Prostate gland (tissue), 2 donors: ENCODE results near the gene ATP1A1. TPM values are rescaled to one million over a fixed set of nuclear protein-coding genes. Genes with fewer than 3 reads are reported as not detected.

Source experiments
- DNase-seq: peaks from one replicate; pipeline ENCODE4 v3.0.0-alpha.2; 2019; ENCODE audit warnings: low spot score
- H3K27ac ChIP-seq, 2 donors: fragments of 200-600 bp; sonication (generic); 2 replicates each; pipeline ENCODE4 v1.5.1; 2017 to 2019
- H3K27me3 ChIP-seq: fragments of 200-600 bp; sonication (generic); replicated peaks from 2 replicates; pipeline ENCODE4 v1.5.1; 2019; ENCODE audit not compliant: insufficient read depth
- H3K36me3 ChIP-seq, 2 donors: fragments of 200-600 bp; sonication (generic); 1 replicate in 1 of 2; 2 replicates in 1 of 2; pipeline versions ENCODE4 v1.5.1 to v1.8.1; 2017 to 2019
- H3K4me1 ChIP-seq: fragments of 200-600 bp; sonication (generic); replicated peaks from 2 replicates; pipeline ENCODE4 v1.5.1; 2019
- H3K4me3 ChIP-seq, 2 donors: fragments of 200-600 bp; sonication (generic); 2 replicates each; pipeline ENCODE4 v1.5.1; 2017 to 2019
- H3K9me3 ChIP-seq: fragments of 200-600 bp; sonication (generic); 2 replicates; pipeline ENCODE4 v1.5.1; 2017
- CTCF ChIP-seq, 4 experiments: fragments of 200-600 bp in 2 of 4; fragments of 450-650 bp in 2 of 4; sonication (generic) in 2 of 4; IDR thresholded peaks; 1 replicate in 3 of 4; 2 replicates in 1 of 4; pipeline ENCODE4 v1.5.1; 2016 to 2019; ENCODE audit warnings: antibody characterized with exemption in 4 of 4, mild to moderate bottlenecking in 2 of 4, moderate library complexity in 2 of 4
- POLR2A ChIP-seq: fragments of 450-650 bp; IDR thresholded peaks from one replicate; pipeline ENCODE4 v1.6.1; 2016; ENCODE audit warnings: antibody characterized with exemption, mild to moderate bottlenecking
- POLR2AphosphoS5 ChIP-seq: sonication (generic); formaldehyde crosslinking; IDR thresholded peaks from one replicate; pipeline ENCODE4 v1.6.1; 2017; ENCODE audit warnings: antibody characterized with exemption
- WGBS: methylation state at CpG from one replicate; pipeline ENCODE4 v1.1.5; 2018; 5-methylcytosine and 5-hydroxymethylcytosine counted together
- intact Hi-C: fragments of 100-400 bp; cut with DNase I; formaldehyde crosslinking; loops from one replicate; pipeline ENCODE4 v1.14.2; 2022
- total RNA-seq, 2 donors: library from RNA; depleted of rRNA; stranded (reverse); fragments of >200 nt; gene quantifications; one replicate each; pipeline ENCODE4 v1.1.0, GENCODE V29; 2016

ATP1A1 gene
- total RNA-seq, 2 donors from 2014 or later: 365 to 536 TPM

- intact Hi-C loops: no loop called here
- 76% methylated on average over 2 of the region's 2 CpGs for WGBS
- H3K4me1 ChIP-seq: peaks cover 21% of the 10 kb centered on the region
- no peaks in the 10 kb centered on the region for H3K27me3 ChIP-seq
- H3K4me3 ChIP-seq: no peak overlapping the region
- no peaks in the 10 kb centered on the region for H3K36me3 ChIP-seq
- TF ChIP-seq POLR2A (no peak), CTCF (IDR thresholded peaks at IDR 0.05) (no peak), POLR2AphosphoS5 (no peak)
- H3K9me3 ChIP-seq: no peaks in the 10 kb centered on the region
- peak overlapping the region; percentile 56 to 57 for H3K27ac ChIP-seq
- DNase-seq: no peak
Measured at GRCh38 chr1:116325922-116326321, 47.1 kb upstream of the ATP1A1 start.

- H3K27ac ChIP-seq: peak overlapping the region; percentile 56 to 57
- no peaks in the 10 kb centered on the region for H3K27me3 ChIP-seq
- no peak for DNase-seq
- no peaks in the 10 kb centered on the region for H3K9me3 ChIP-seq
- no peaks in the 10 kb centered on the region for H3K36me3 ChIP-seq
- 44% methylated on average over 1 of the region's 1 CpG for WGBS
- TF ChIP-seq POLR2A (no peak), POLR2AphosphoS5 (peak; percentile 52)
- H3K4me1 ChIP-seq: peaks cover 23% of the 10 kb centered on the region
- no peak overlapping the region for H3K4me3 ChIP-seq
- intact Hi-C loops: no loop called here
Measured at GRCh38 chr1:116326486-116326885, 46.6 kb upstream of the ATP1A1 start.

GRCh38 chr1:116328671-116329070, 44.4 kb upstream of the ATP1A1 start:
- no peak for DNase-seq
- intact Hi-C loops: no loop called here
- Histone ChIP-seq H3K27me3 (no peaks in the 10 kb centered on the region), H3K4me1 (peaks cover 18% of the 10 kb centered on the region), H3K9me3 (no peaks in the 10 kb centered on the region), H3K27ac (peak overlapping the region in 1 of 2 donors; percentile 78), H3K4me3 (no peak overlapping the region), H3K36me3 (no peaks in the 10 kb centered on the region)
- 82% methylated on average over 2 of the region's 2 CpGs for WGBS
- TF ChIP-seq POLR2A: no peak
- no peak for TF ChIP-seq CTCF (IDR thresholded peaks at IDR 0.05)
- TF ChIP-seq POLR2AphosphoS5: no peak

GRCh38 chr1:116329524-116330341, 43.3 kb upstream of the ATP1A1 start:
- H3K9me3 ChIP-seq: no peaks in the 10 kb centered on the region
- H3K4me3 ChIP-seq: no peak overlapping the region
- TF ChIP-seq POLR2A (no peak), POLR2AphosphoS5 (peak; percentile 17)
- no peaks in the 10 kb centered on the region for H3K27me3 ChIP-seq
- peak; percentile 46 for DNase-seq
- peaks cover 18% of the 10 kb centered on the region for H3K4me1 ChIP-seq
- 42% methylated on average over 9 of the region's 9 CpGs for WGBS
- H3K27ac ChIP-seq: peak overlapping the region; percentile 78 to 79
- H3K36me3 ChIP-seq: no peaks in the 10 kb centered on the region
- intact Hi-C loops: no loop called here

- peak; percentile 87 for DNase-seq
- Histone ChIP-seq H3K36me3 (no peaks in the 10 kb centered on the region), H3K9me3 (no peaks in the 10 kb centered on the region), H3K27ac (peak overlapping the region; percentile 78 to 79), H3K4me3 (no peak overlapping the region), H3K27me3 (no peaks in the 10 kb centered on the region), H3K4me1 (peaks cover 18% of the 10 kb centered on the region)
- intact Hi-C loops: no loop called here
- 25% methylated on average over 4 of the region's 4 CpGs for WGBS
- TF ChIP-seq POLR2A (no peak), POLR2AphosphoS5 (peak; percentile 90)
Measured at GRCh38 chr1:116330342-116330652, 42.7 kb upstream of the ATP1A1 start.

- TF ChIP-seq CTCF (IDR thresholded peaks at IDR 0.05) (no peak), POLR2AphosphoS5 (no peak), POLR2A (no peak)
- Histone ChIP-seq H3K4me3 (no peak overlapping the region), H3K4me1 (peaks cover 18% of the 10 kb centered on the region), H3K27ac (peak overlapping the region; percentile 78 to 79), H3K36me3 (no peaks in the 10 kb centered on the region), H3K9me3 (no peaks in the 10 kb centered on the region), H3K27me3 (no peaks in the 10 kb centered on the region)
- DNase-seq: no peak
- intact Hi-C loops: no loop called here
Measured at GRCh38 chr1:116330846-116331245, 42.2 kb upstream of the ATP1A1 start.
